ENCODE results near the gene ATG16L1. TPM values are rescaled to one million over a fixed set of nuclear protein-coding genes. Genes with fewer than 3 reads are reported as not detected.

Gene ATG16L1
- total and polyA plus RNA-seq, 9 donors, result 12.8 to 19.0 (median 15.7) TPM

- no CpG with 5 or more reads among the region's 2 CpGs for WGBS (ENCODE audit: insufficient coverage)
- H3K27ac ChIP-seq (ENCODE audit: low read length), result no peak overlapping the region
- H3K4me1 ChIP-seq (ENCODE audit: control insufficient read depth, insufficient read depth, low read length), result no peaks in the 10 kb centered on the region
- H3K36me3 ChIP-seq (ENCODE audit: control insufficient read depth, insufficient read depth, low read length), result no peaks in the 10 kb centered on the region
- no peak for DNase-seq
- H3K9me3 ChIP-seq (replicated peaks; ENCODE audit: control insufficient read depth, low read depth, low read length), result peaks cover 2% of the 10 kb centered on the region
- no peaks in the 10 kb centered on the region for H3K27me3 ChIP-seq (ENCODE audit: control insufficient read depth, insufficient read depth, low read length)
- no peak overlapping the region for H3K4me3 ChIP-seq (ENCODE audit: low read length)
Measured at GRCh38 chr2:233240897-233241296, 10.6 kb upstream of the ATG16L1 start.

- H3K36me3 ChIP-seq (ENCODE audit: control insufficient read depth, insufficient read depth, low read length), result no peaks in the 10 kb centered on the region
- no peaks in the 10 kb centered on the region for H3K27me3 ChIP-seq (ENCODE audit: control insufficient read depth, insufficient read depth, low read length)
- no peaks in the 10 kb centered on the region for H3K4me1 ChIP-seq (ENCODE audit: control insufficient read depth, insufficient read depth, low read length)
- H3K4me3 ChIP-seq (ENCODE audit: low read length), result no peak overlapping the region
- peaks cover 2% of the 10 kb centered on the region for H3K9me3 ChIP-seq (replicated peaks; ENCODE audit: control insufficient read depth, low read depth, low read length)
- no peak overlapping the region for H3K27ac ChIP-seq (ENCODE audit: low read length)
- DNase-seq, result no peak
- no CpG with 5 or more reads among the region's 3 CpGs for WGBS (ENCODE audit: insufficient coverage)
Measured at GRCh38 chr2:233241803-233242202, 9.7 kb upstream of the ATG16L1 start.

GRCh38 chr2:233242231-233242927, 9.1 kb upstream of the ATG16L1 start:
- H3K4me1 ChIP-seq (ENCODE audit: control insufficient read depth, insufficient read depth, low read length), result no peaks in the 10 kb centered on the region
- peaks cover 2% of the 10 kb centered on the region for H3K9me3 ChIP-seq (replicated peaks; ENCODE audit: control insufficient read depth, low read depth, low read length)

GRCh38 chr2:233243348-233243747, 8.1 kb upstream of the ATG16L1 start:
- Histone ChIP-seq H3K4me1 (ENCODE audit: control insufficient read depth, insufficient read depth, low read length) (no peaks in the 10 kb centered on the region), H3K27ac (ENCODE audit: low read length) (no peak overlapping the region), H3K4me3 (ENCODE audit: low read length) (no peak overlapping the region), H3K9me3 (replicated peaks; ENCODE audit: control insufficient read depth, low read depth, low read length) (peaks cover 2% of the 10 kb centered on the region), H3K27me3 (ENCODE audit: control insufficient read depth, insufficient read depth, low read length) (no peaks in the 10 kb centered on the region), H3K36me3 (ENCODE audit: control insufficient read depth, insufficient read depth, low read length) (no peaks in the 10 kb centered on the region)
- DNase-seq, result no peak
- 65% methylated on average over 4 of the region's 4 CpGs for WGBS (ENCODE audit: insufficient coverage)

More at GRCh38 chr2:233242231-233242927, 9.1 kb upstream of the ATG16L1 start:
- 83% methylated on average over 8 of the region's 14 CpGs for WGBS (ENCODE audit: insufficient coverage)
- DNase-seq, result peak; percentile 54
- H3K4me3 ChIP-seq (ENCODE audit: low read length), result no peak overlapping the region
- H3K36me3 ChIP-seq (ENCODE audit: control insufficient read depth, insufficient read depth, low read length), result no peaks in the 10 kb centered on the region
- H3K27ac ChIP-seq (ENCODE audit: low read length), result no peak overlapping the region
- no peaks in the 10 kb centered on the region for H3K27me3 ChIP-seq (ENCODE audit: control insufficient read depth, insufficient read depth, low read length)

GRCh38 chr2:233244818-233245217, 6.7 kb upstream of the ATG16L1 start:
- no peak for DNase-seq
- no peak overlapping the region for H3K4me3 ChIP-seq (ENCODE audit: low read length)
- no peaks in the 10 kb centered on the region for H3K27me3 ChIP-seq (ENCODE audit: control insufficient read depth, insufficient read depth, low read length)
- no peaks in the 10 kb centered on the region for H3K4me1 ChIP-seq (ENCODE audit: control insufficient read depth, insufficient read depth, low read length)
- H3K36me3 ChIP-seq (ENCODE audit: control insufficient read depth, insufficient read depth, low read length), result no peaks in the 10 kb centered on the region
- no peak overlapping the region for H3K27ac ChIP-seq (ENCODE audit: low read length)
- 64% methylated on average over 3 of the region's 5 CpGs for WGBS (ENCODE audit: insufficient coverage)
- no peaks in the 10 kb centered on the region for H3K9me3 ChIP-seq (replicated peaks; ENCODE audit: control insufficient read depth, low read depth, low read length)

GRCh38 chr2:233245406-233245805, 6.1 kb upstream of the ATG16L1 start:
- Histone ChIP-seq H3K9me3 (replicated peaks; ENCODE audit: control insufficient read depth, low read depth, low read length) (no peaks in the 10 kb centered on the region), H3K36me3 (ENCODE audit: control insufficient read depth, insufficient read depth, low read length) (no peaks in the 10 kb centered on the region), H3K4me1 (ENCODE audit: control insufficient read depth, insufficient read depth, low read length) (no peaks in the 10 kb centered on the region), H3K4me3 (ENCODE audit: low read length) (no peak overlapping the region), H3K27me3 (ENCODE audit: control insufficient read depth, insufficient read depth, low read length) (no peaks in the 10 kb centered on the region), H3K27ac (ENCODE audit: low read length) (no peak overlapping the region)
- 90% methylated on average over 2 of the region's 6 CpGs for WGBS (ENCODE audit: insufficient coverage)
- no peak for DNase-seq

- H3K27me3 ChIP-seq (ENCODE audit: control insufficient read depth, insufficient read depth, low read length), result no peaks in the 10 kb centered on the region
- WGBS (ENCODE audit: insufficient coverage), result no CpG with 5 or more reads among the region's 2 CpGs
- no peak overlapping the region for H3K27ac ChIP-seq (ENCODE audit: low read length)
- peaks cover 3% of the 10 kb centered on the region for H3K4me1 ChIP-seq (ENCODE audit: control insufficient read depth, insufficient read depth, low read length)
- no peaks in the 10 kb centered on the region for H3K36me3 ChIP-seq (ENCODE audit: control insufficient read depth, insufficient read depth, low read length)
- DNase-seq, result no peak
- no peak overlapping the region for H3K4me3 ChIP-seq (ENCODE audit: low read length)
- H3K9me3 ChIP-seq (replicated peaks; ENCODE audit: control insufficient read depth, low read depth, low read length), result no peaks in the 10 kb centered on the region
Measured at GRCh38 chr2:233247116-233247515, 4.4 kb upstream of the ATG16L1 start.

- Histone ChIP-seq H3K27me3 (ENCODE audit: control insufficient read depth, insufficient read depth, low read length) (no peaks in the 10 kb centered on the region), H3K36me3 (ENCODE audit: control insufficient read depth, insufficient read depth, low read length) (no peaks in the 10 kb centered on the region), H3K27ac (ENCODE audit: low read length) (no peak overlapping the region), H3K4me1 (ENCODE audit: control insufficient read depth, insufficient read depth, low read length) (peaks cover 4% of the 10 kb centered on the region), H3K4me3 (ENCODE audit: low read length) (no peak overlapping the region), H3K9me3 (replicated peaks; ENCODE audit: control insufficient read depth, low read depth, low read length) (no peaks in the 10 kb centered on the region)
- DNase-seq, result no peak
Measured at GRCh38 chr2:233247744-233248143, 3.7 kb upstream of the ATG16L1 start.

- WGBS (ENCODE audit: insufficient coverage), result 75% methylated on average over 4 of the region's 7 CpGs
- peak; percentile 47 for DNase-seq
- H3K4me1 ChIP-seq (ENCODE audit: control insufficient read depth, insufficient read depth, low read length), result peaks cover 5% of the 10 kb centered on the region
- H3K4me3 ChIP-seq (ENCODE audit: low read length), result no peak overlapping the region
- peaks cover 5% of the 10 kb centered on the region for H3K36me3 ChIP-seq (ENCODE audit: control insufficient read depth, insufficient read depth, low read length)
- H3K27ac ChIP-seq (ENCODE audit: low read length), result no peak overlapping the region
- no peaks in the 10 kb centered on the region for H3K9me3 ChIP-seq (replicated peaks; ENCODE audit: control insufficient read depth, low read depth, low read length)
- H3K27me3 ChIP-seq (ENCODE audit: control insufficient read depth, insufficient read depth, low read length), result no peaks in the 10 kb centered on the region
Measured at GRCh38 chr2:233248999-233249398, 2.5 kb upstream of the ATG16L1 start.

- Histone ChIP-seq H3K4me1 (ENCODE audit: control insufficient read depth, insufficient read depth, low read length) (peaks cover 5% of the 10 kb centered on the region), H3K36me3 (ENCODE audit: control insufficient read depth, insufficient read depth, low read length) (peaks cover 10% of the 10 kb centered on the region)
- WGBS (ENCODE audit: insufficient coverage), result 87% methylated on average over 7 of the region's 9 CpGs
Measured at GRCh38 chr2:233250568-233250967, 905 bp upstream of the ATG16L1 start.

GRCh38 chr2:233250985-233251305, 528 bp upstream of the ATG16L1 start:
- H3K4me1 ChIP-seq (ENCODE audit: control insufficient read depth, insufficient read depth, low read length), result peaks cover 5% of the 10 kb centered on the region
- no peak for DNase-seq
- H3K36me3 ChIP-seq (ENCODE audit: control insufficient read depth, insufficient read depth, low read length), result peaks cover 10% of the 10 kb centered on the region
- no CpG with 5 or more reads among the region's 1 CpG for WGBS (ENCODE audit: insufficient coverage)
- no peaks in the 10 kb centered on the region for H3K27me3 ChIP-seq (ENCODE audit: control insufficient read depth, insufficient read depth, low read length)
- peak overlapping the region; percentile 83 for H3K4me3 ChIP-seq (ENCODE audit: low read length)
- no peaks in the 10 kb centered on the region for H3K9me3 ChIP-seq (replicated peaks; ENCODE audit: control insufficient read depth, low read depth, low read length)
- peak overlapping the region; percentile 80 for H3K27ac ChIP-seq (ENCODE audit: low read length)

More at GRCh38 chr2:233250568-233250967, 905 bp upstream of the ATG16L1 start:
- Histone ChIP-seq H3K4me3 (ENCODE audit: low read length) (no peak overlapping the region), H3K27me3 (ENCODE audit: control insufficient read depth, insufficient read depth, low read length) (no peaks in the 10 kb centered on the region), H3K27ac (ENCODE audit: low read length) (no peak overlapping the region), H3K9me3 (replicated peaks; ENCODE audit: control insufficient read depth, low read depth, low read length) (no peaks in the 10 kb centered on the region)
- DNase-seq, result no peak
